ENCODE measurements around the gene ANKRD13C.

DNA sequence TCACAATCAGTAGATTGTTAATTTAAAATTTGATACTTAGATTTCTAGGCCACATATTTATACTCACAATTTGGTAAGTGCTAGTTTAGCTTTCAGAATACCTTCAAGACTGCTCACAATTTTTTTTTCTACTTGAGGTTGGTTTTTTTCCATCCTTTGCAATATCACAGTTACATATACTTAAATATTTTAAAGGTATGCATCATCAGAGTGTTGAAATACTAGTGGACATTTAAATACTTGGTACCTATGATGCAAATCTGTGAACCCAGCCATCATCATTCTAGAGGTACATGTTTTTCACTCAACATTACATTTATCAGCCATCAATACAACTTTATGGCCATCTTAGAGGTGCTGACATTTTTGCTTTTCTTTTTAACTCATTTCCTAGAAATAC, 143.0 kb downstream of the ANKRD13C start:
- TF ChIP-seq, protein P1, sequence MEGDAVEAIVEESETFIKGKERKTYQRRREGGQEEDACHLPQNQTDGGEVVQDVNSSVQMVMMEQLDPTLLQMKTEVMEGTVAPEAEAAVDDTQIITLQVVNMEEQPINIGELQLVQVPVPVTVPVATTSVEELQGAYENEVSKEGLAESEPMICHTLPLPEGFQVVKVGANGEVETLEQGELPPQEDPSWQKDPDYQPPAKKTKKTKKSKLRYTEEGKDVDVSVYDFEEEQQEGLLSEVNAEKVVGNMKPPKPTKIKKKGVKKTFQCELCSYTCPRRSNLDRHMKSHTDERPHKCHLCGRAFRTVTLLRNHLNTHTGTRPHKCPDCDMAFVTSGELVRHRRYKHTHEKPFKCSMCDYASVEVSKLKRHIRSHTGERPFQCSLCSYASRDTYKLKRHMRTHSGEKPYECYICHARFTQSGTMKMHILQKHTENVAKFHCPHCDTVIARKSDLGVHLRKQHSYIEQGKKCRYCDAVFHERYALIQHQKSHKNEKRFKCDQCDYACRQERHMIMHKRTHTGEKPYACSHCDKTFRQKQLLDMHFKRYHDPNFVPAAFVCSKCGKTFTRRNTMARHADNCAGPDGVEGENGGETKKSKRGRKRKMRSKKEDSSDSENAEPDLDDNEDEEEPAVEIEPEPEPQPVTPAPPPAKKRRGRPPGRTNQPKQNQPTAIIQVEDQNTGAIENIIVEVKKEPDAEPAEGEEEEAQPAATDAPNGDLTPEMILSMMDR (IDR thresholded peaks at IDR 0.05; ENCODE audit: borderline replicate concordance, extremely low read depth, low read length, poor library complexity, severe bottlenecking) = no peak
- TF ChIP-seq EZH2 (IDR thresholded peaks at IDR 0.05; ENCODE audit: borderline replicate concordance, low read depth, low read length, severe bottlenecking) = no peak
